PC-9 (cell line): ENCODE measurements around the gene PHOSPHO2. TPM values are rescaled to one million over a fixed set of nuclear protein-coding genes. Genes with fewer than 3 reads are reported as not detected.
A peak's percentile ranks its signal among the peaks of the same experiment; 100 is the strongest.

Experiments used
- BruUV-seq: library from RNA; stranded (reverse); fragments of 400-500 nt; replicated peaks from 2 replicates; lab custom pipeline; 2021; lab: Mats Ljungman, UMichigan
- CTCF ChIA-PET: fragments of 300-600 bp; sonication (Branson Sonifier 250); formaldehyde crosslinking; loops from one replicate; lab custom pipeline; 2022; ENCODE audit warnings: antibody characterized with exemption; lab: Charles Lee
- POLR2A ChIA-PET: fragments of 300-600 bp; sonication (Branson Sonifier 250); formaldehyde crosslinking; loops from one replicate; lab custom pipeline; 2022; ENCODE audit warnings: antibody characterized with exemption; ENCODE audit not compliant: unreplicated experiment; lab: Charles Lee
- DNase-seq, 2 experiments: peaks; one replicate each; pipeline versions ENCODE4 v3.0.0 to v3.0.0-alpha.2; 2015 to 2022; ENCODE audit warnings: mixed read lengths in 1 of 2
- H2AFZ ChIP-seq: fragments of 200-600 bp; sonication (generic); 2 replicates; pipeline ENCODE4 v1.8.1; 2017; ENCODE audit warnings: antibody characterized with exemption
- H3F3A ChIP-seq: fragments of 200-600 bp; sonication (generic); 2 replicates; pipeline ENCODE4 v1.8.1; 2017; ENCODE audit warnings: antibody characterized with exemption, mild to moderate bottlenecking, low read depth; ENCODE audit not compliant: insufficient read depth
- H3K27ac ChIP-seq: fragments of 200-600 bp; sonication (generic); 2 replicates; pipeline ENCODE4 v1.6.1; 2016; ENCODE audit warnings: mixed run types
- H3K27me3 ChIP-seq: fragments of 200-600 bp; sonication (generic); 2 replicates; pipeline ENCODE4 v1.6.1; 2016; ENCODE audit warnings: low read depth, mixed run types; ENCODE audit not compliant: insufficient read depth
- H3K36me3 ChIP-seq: fragments of 200-600 bp; sonication (generic); 2 replicates; pipeline ENCODE4 v1.6.1; 2016; ENCODE audit warnings: low read depth, mixed run types
- H3K4me1 ChIP-seq: fragments of 200-600 bp; sonication (generic); replicated peaks from 2 replicates; pipeline ENCODE4 v1.6.1; 2016; ENCODE audit warnings: mixed run types; ENCODE audit not compliant: insufficient read depth
- H3K4me2 ChIP-seq: fragments of 200-600 bp; sonication (generic); 2 replicates; pipeline ENCODE4 v1.6.1; 2017; ENCODE audit warnings: mixed run types
- H3K4me3 ChIP-seq: fragments of 200-600 bp; sonication (generic); 2 replicates; pipeline ENCODE4 v1.6.1; 2016; ENCODE audit warnings: mixed run types
- H3K79me2 ChIP-seq: fragments of 200-600 bp; sonication (generic); 2 replicates; pipeline ENCODE4 v1.6.1; 2017; ENCODE audit warnings: low read depth, mixed run types
- H3K9me2 ChIP-seq: fragments of 200-600 bp; sonication (generic); 2 replicates; pipeline ENCODE4 v1.8.1; 2017; ENCODE audit warnings: mild to moderate bottlenecking; ENCODE audit not compliant: insufficient read depth
- H3K9me3 ChIP-seq: fragments of 200-600 bp; sonication (generic); 2 replicates; pipeline ENCODE4 v1.8.1; 2016; ENCODE audit warnings: low read depth; ENCODE audit not compliant: insufficient read depth
- H4K20me1 ChIP-seq: fragments of 200-600 bp; sonication (generic); 2 replicates; pipeline ENCODE4 v1.8.1; 2017; ENCODE audit not compliant: insufficient read depth
- CTCF ChIP-seq: fragments of 200-600 bp; sonication (generic); conservative IDR thresholded peaks from 2 replicates; pipeline ENCODE4 v1.6.1; 2017; ENCODE audit warnings: mixed run types, antibody characterized with exemption, mild to moderate bottlenecking, moderate library complexity
- EZH2 ChIP-seq: fragments of 200-600 bp; sonication (generic); IDR thresholded peaks from 2 replicates; pipeline ENCODE4 v1.8.0; 2017; ENCODE audit warnings: antibody characterized with exemption, low read depth
- intact Hi-C: fragments of 100-400 bp; cut with micrococcal nuclease; formaldehyde crosslinking; loops from one replicate; pipeline ENCODE4 v1.10.0; 2022; ENCODE audit not compliant: unreplicated experiment
- total RNA-seq: library from RNA; stranded (reverse); gene quantifications from 2 replicates; pipeline ENCODE4 v1.2.3, GENCODE V29; 2021

The PHOSPHO2 gene
- total RNA-seq, 1 experiment from 2014 or later, result 5.9 TPM

DNA sequence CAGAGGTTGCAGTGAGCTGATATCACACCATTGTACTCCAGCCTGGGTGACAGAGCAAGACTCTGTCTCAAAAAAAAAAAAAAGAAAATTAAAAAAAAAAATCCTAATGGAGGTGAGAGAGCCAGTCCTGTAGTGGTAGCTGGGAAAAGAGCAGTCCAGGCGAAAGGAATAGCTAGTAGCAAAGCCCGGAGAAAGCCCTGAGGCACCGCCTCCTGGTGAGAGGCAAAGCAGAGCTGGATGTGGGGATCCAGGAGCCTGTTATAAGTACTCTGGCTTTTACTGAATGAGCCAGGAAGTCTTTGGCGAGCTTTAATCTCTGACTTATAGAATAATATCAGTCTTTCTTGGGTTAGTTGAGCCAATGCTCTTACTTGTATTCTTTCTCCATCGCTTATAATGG, 32.8 kb downstream of the PHOSPHO2 start:
- BruUV-seq, result no TSS peak
- ChIA-PET POLR2A (interaction anchor here (0.7 kb wide), 1 partner anchor 97 kb away, joined by 11 read pairs; no protein-coding TSS in a partner anchor), CTCF (interaction anchor here (0.6 kb wide), 1 partner anchor 481 kb away, joined by 4 read pairs; no protein-coding TSS in a partner anchor)
- H3F3A ChIP-seq, result peaks cover 18% of the 10 kb centered on the region; the same call in 1 of the 2 replicates
- DNase-seq, result no peak
- H3K27me3 ChIP-seq, result no peaks in the 10 kb centered on the region
- H2AFZ ChIP-seq, result no peak overlapping the region
- H3K36me3 ChIP-seq, result no peaks in the 10 kb centered on the region
- no peak overlapping the region for H3K4me2 ChIP-seq
- no peak overlapping the region for H3K4me3 ChIP-seq
- TF ChIP-seq CTCF (no peak), EZH2 (no peak)
- H3K4me1 ChIP-seq, result peaks cover 16% of the 10 kb centered on the region
- no peaks in the 10 kb centered on the region for H4K20me1 ChIP-seq
- no peaks in the 10 kb centered on the region for H3K9me3 ChIP-seq
- intact Hi-C loops, result no loop called here
- no peaks in the 10 kb centered on the region for H3K9me2 ChIP-seq
- no peaks in the 10 kb centered on the region for H3K79me2 ChIP-seq
- H3K27ac ChIP-seq, result no peak overlapping the region

DNA sequence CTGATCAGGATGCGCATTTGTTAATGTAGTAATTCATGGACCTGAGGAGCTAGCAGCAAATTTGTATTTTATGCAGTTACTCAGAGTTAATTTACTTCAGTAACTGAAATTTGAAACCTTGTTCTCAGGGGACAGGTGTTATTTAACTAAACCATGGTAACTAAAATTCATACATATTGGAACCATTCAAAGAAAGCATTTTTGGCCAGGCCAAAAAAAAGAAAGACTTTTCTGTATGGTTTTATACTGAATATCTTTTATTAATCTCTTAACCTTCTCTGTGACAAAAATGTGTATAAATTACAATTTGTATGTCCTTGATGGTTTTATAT, 35.0 kb downstream of the PHOSPHO2 start:
- POLR2A ChIA-PET, result interaction anchor here (0.6 kb wide), 1 partner anchor 1087 kb away, joined by 4 read pairs; the partner anchor contains the start of gene GAD1
- intact Hi-C loops, result no loop called here
- peak overlapping the region; percentile 67; the same call in 1 of the 2 replicates for H3K27ac ChIP-seq
- H3K79me2 ChIP-seq, result no peaks in the 10 kb centered on the region
- no peak overlapping the region for H3K4me3 ChIP-seq
- H2AFZ ChIP-seq, result no peak overlapping the region
- H3K9me2 ChIP-seq, result no peaks in the 10 kb centered on the region
- no peaks in the 10 kb centered on the region for H4K20me1 ChIP-seq
- peaks cover 22% of the 10 kb centered on the region; the same call in 1 of the 2 replicates for H3F3A ChIP-seq
- H3K36me3 ChIP-seq, result no peaks in the 10 kb centered on the region
- no peaks in the 10 kb centered on the region for H3K27me3 ChIP-seq
- CTCF ChIA-PET, result no interaction called here
- no peak overlapping the region for H3K4me2 ChIP-seq
- no TSS peak for BruUV-seq
- DNase-seq, result no peak
- TF ChIP-seq CTCF (no peak), EZH2 (no peak)
- no peaks in the 10 kb centered on the region for H3K9me3 ChIP-seq
- peaks cover 16% of the 10 kb centered on the region for H3K4me1 ChIP-seq

GRCh38 chr2:169732075-169732474, 37.8 kb downstream of the PHOSPHO2 start:
- H3F3A ChIP-seq, result peaks cover 22% of the 10 kb centered on the region; the same call in 1 of the 2 replicates
- H3K9me3 ChIP-seq, result no peaks in the 10 kb centered on the region
- no peak overlapping the region for H3K4me3 ChIP-seq
- H3K4me2 ChIP-seq, result no peak overlapping the region
- peaks cover 24% of the 10 kb centered on the region for H3K4me1 ChIP-seq
- intact Hi-C loops, result no loop called here
- ChIA-PET POLR2A (no interaction called here), CTCF (no interaction called here)
- H3K27ac ChIP-seq, result no peak overlapping the region
- no peaks in the 10 kb centered on the region for H3K36me3 ChIP-seq
- H4K20me1 ChIP-seq, result no peaks in the 10 kb centered on the region
- H3K9me2 ChIP-seq, result no peaks in the 10 kb centered on the region
- DNase-seq, result no peak
- BruUV-seq, result no TSS peak
- H3K27me3 ChIP-seq, result no peaks in the 10 kb centered on the region
- H3K79me2 ChIP-seq, result no peaks in the 10 kb centered on the region
- TF ChIP-seq EZH2 (no peak), CTCF (no peak)
- H2AFZ ChIP-seq, result no peak overlapping the region
